ENCODE data around the gene DMPK. TPM values are rescaled to one million over a fixed set of nuclear protein-coding genes. Genes with fewer than 3 reads are reported as not detected.

DMPK gene
- polyA plus RNA-seq, 1 donor from 2014 or later = 34.3 TPM

- Histone ChIP-seq H3K4me3 (ENCODE audit: low read length) (no peak overlapping the region), H3K9ac (ENCODE audit: low read length) (no peak overlapping the region), H2AFZ (ENCODE audit: low read depth, low read length) (no peak overlapping the region), H3K27ac (ENCODE audit: low read length) (no peak overlapping the region), H3K36me3 (ENCODE audit: insufficient read depth, low read length) (no peaks in the 10 kb centered on the region), H3K9me3 (ENCODE audit: low read length) (no peaks in the 10 kb centered on the region), H3K79me2 (replicated peaks; ENCODE audit: insufficient read depth, low read length) (no peaks in the 10 kb centered on the region), H3K4me2 (ENCODE audit: low read length) (no peak overlapping the region), H3K9me2 (ENCODE audit: insufficient read depth, low read length) (no peaks in the 10 kb centered on the region), H3F3A (ENCODE audit: insufficient read depth, low read length, poor library complexity, severe bottlenecking) (no peaks in the 10 kb centered on the region), H3K27me3 (ENCODE audit: insufficient read depth, low read depth, low read length) (no peaks in the 10 kb centered on the region), H4K20me1 (ENCODE audit: insufficient read depth) (no peaks in the 10 kb centered on the region)
- TF ChIP-seq, protein P1, sequence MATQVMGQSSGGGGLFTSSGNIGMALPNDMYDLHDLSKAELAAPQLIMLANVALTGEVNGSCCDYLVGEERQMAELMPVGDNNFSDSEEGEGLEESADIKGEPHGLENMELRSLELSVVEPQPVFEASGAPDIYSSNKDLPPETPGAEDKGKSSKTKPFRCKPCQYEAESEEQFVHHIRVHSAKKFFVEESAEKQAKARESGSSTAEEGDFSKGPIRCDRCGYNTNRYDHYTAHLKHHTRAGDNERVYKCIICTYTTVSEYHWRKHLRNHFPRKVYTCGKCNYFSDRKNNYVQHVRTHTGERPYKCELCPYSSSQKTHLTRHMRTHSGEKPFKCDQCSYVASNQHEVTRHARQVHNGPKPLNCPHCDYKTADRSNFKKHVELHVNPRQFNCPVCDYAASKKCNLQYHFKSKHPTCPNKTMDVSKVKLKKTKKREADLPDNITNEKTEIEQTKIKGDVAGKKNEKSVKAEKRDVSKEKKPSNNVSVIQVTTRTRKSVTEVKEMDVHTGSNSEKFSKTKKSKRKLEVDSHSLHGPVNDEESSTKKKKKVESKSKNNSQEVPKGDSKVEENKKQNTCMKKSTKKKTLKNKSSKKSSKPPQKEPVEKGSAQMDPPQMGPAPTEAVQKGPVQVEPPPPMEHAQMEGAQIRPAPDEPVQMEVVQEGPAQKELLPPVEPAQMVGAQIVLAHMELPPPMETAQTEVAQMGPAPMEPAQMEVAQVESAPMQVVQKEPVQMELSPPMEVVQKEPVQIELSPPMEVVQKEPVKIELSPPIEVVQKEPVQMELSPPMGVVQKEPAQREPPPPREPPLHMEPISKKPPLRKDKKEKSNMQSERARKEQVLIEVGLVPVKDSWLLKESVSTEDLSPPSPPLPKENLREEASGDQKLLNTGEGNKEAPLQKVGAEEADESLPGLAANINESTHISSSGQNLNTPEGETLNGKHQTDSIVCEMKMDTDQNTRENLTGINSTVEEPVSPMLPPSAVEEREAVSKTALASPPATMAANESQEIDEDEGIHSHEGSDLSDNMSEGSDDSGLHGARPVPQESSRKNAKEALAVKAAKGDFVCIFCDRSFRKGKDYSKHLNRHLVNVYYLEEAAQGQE (IDR thresholded peaks at IDR 0.05; ENCODE audit: borderline replicate concordance) = no peak
These were observed 1.7 kb downstream of the DMPK start for GRCh38 chr19:45780448-45781213.

DNA sequence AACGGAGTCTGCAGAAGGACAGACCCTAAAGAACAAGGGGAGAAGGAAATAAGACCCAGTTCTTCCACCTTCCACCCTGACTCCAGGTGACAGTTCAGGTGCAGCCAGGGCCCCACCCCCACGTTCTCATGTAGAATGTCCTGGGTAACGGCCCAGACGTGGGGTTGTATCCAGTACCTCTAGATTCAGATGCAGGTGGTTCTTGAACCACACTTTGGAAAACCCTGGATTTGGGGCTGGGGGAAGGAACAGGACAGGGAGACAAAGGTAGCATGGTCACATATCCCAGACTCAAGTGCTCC is 2.2 kb downstream of the DMPK start:
- TF ChIP-seq POLR2AphosphoS5 (IDR thresholded peaks at IDR 0.05) (no peak), EP300 (conservative IDR thresholded peaks at IDR 0.05; ENCODE audit: poor library complexity, severe bottlenecking) (no peak), SMC3 (conservative IDR thresholded peaks at IDR 0.05; ENCODE audit: poor library complexity) (no peak), EZH2 (IDR thresholded peaks at IDR 0.05; ENCODE audit: borderline replicate concordance, insufficient read depth, low read length, poor library complexity, severe bottlenecking) (no peak), RAD21 (conservative IDR thresholded peaks at IDR 0.05) (no peak), TAF1 (IDR thresholded peaks at IDR 0.05; ENCODE audit: low read depth) (no peak), MXI1 (conservative IDR thresholded peaks at IDR 0.05; ENCODE audit: poor library complexity, severe bottlenecking) (no peak), CTCF (IDR thresholded peaks at IDR 0.05; ENCODE audit: poor library complexity, severe bottlenecking) (no peak)
- TF ChIP-seq, protein P1 (IDR thresholded peaks at IDR 0.05; ENCODE audit: borderline replicate concordance) = no peak
- H4K20me1 ChIP-seq (ENCODE audit: insufficient read depth) = no peaks in the 10 kb centered on the region
- no peak overlapping the region for H3K27ac ChIP-seq (ENCODE audit: low read length)
- H3K27me3 ChIP-seq (ENCODE audit: insufficient read depth, low read depth, low read length) = no peaks in the 10 kb centered on the region
- no peak overlapping the region for H3K9ac ChIP-seq (ENCODE audit: low read length)
- H3K79me2 ChIP-seq (replicated peaks; ENCODE audit: insufficient read depth, low read length) = no peaks in the 10 kb centered on the region
- H3K36me3 ChIP-seq (ENCODE audit: insufficient read depth, low read length) = no peaks in the 10 kb centered on the region
- no peak overlapping the region for H3K4me3 ChIP-seq (ENCODE audit: low read length)
- no peaks in the 10 kb centered on the region for H3F3A ChIP-seq (ENCODE audit: insufficient read depth, low read length, poor library complexity, severe bottlenecking)
- H3K4me2 ChIP-seq (ENCODE audit: low read length) = no peak overlapping the region
- no peaks in the 10 kb centered on the region for H3K9me2 ChIP-seq (ENCODE audit: insufficient read depth, low read length)
- no peaks in the 10 kb centered on the region for H3K9me3 ChIP-seq (ENCODE audit: low read length)
- H2AFZ ChIP-seq (ENCODE audit: low read depth, low read length) = no peak overlapping the region

Measured in neural cell (in vitro differentiated cells).